ENCODE results near the gene PTTG1. TPM values are rescaled to one million over a fixed set of nuclear protein-coding genes. Genes with fewer than 3 reads are reported as not detected.

Gene PTTG1
- total RNA-seq, 2 experiments from 2014 or later, result 15.1 to 17.6 TPM

GRCh38 chr5:160463227-160463626 is 41.6 kb downstream of the PTTG1 start:
- no peak for ATAC-seq (ENCODE audit: poor library complexity)
- Histone ChIP-seq H3K4me1 (ENCODE audit: insufficient read depth, low read length) (peaks cover 19% of the 10 kb centered on the region), H3K27ac (ENCODE audit: low read depth in 1 of 2, low read length in 2 of 2) (no peak overlapping the region), H3K27me3 (ENCODE audit: control insufficient read depth in 1 of 2, insufficient read depth in 2 of 2, low read length in 2 of 2) (no peaks in the 10 kb centered on the region), H3K36me3 (ENCODE audit: insufficient read depth, low read length) (no peaks in the 10 kb centered on the region), H3K4me3 (ENCODE audit: low read length) (no peak overlapping the region), H3K9me3 (ENCODE audit: control insufficient read depth in 1 of 2, insufficient read depth in 1 of 2, low read length in 2 of 2) (no peaks in the 10 kb centered on the region)
- H3K27me3 Mint-ChIP-seq, result no peaks in the 10 kb centered on the region
- H3K4me1 Mint-ChIP-seq (ENCODE audit: low read depth), result peaks cover 42% of the 10 kb centered on the region
- ChIA-PET POLR2A (interaction anchor here (1.3 kb wide), 1 partner anchor 10 kb away, joined by 7 read pairs; no protein-coding TSS in a partner anchor), CTCF (interaction anchor here (2.0 kb wide), 1 partner anchor 25 kb away, joined by 11 read pairs; no protein-coding TSS in a partner anchor)
- intact Hi-C loops (cut with DNase I, micrococcal nuclease), result no loop called here
- no peak for TF ChIP-seq CTCF (IDR thresholded peaks at IDR 0.05)
- no peaks in the 10 kb centered on the region for H3K36me3 Mint-ChIP-seq (ENCODE audit: low read depth)
- H3K4me3 Mint-ChIP-seq, result no peak overlapping the region
- H3K9me3 Mint-ChIP-seq, result no peaks in the 10 kb centered on the region
- DNase-seq, result no peak
- no peak overlapping the region for H3K27ac Mint-ChIP-seq

GRCh38 chr5:160463740-160464465 is 42.2 kb downstream of the PTTG1 start:
- ATAC-seq (ENCODE audit: poor library complexity) (no peak), DNase-seq (no peak)
- intact Hi-C loops (cut with DNase I, micrococcal nuclease), result no loop called here
- Mint-ChIP-seq H3K4me1 (ENCODE audit: low read depth) (peaks cover 48% of the 10 kb centered on the region), H3K27ac (peak overlapping the region; percentile 88), H3K9me3 (no peaks in the 10 kb centered on the region), H3K27me3 (no peaks in the 10 kb centered on the region), H3K36me3 (ENCODE audit: low read depth) (no peaks in the 10 kb centered on the region), H3K4me3 (no peak overlapping the region)
- ChIA-PET CTCF (interaction anchor here (2.0 kb wide), 1 partner anchor 25 kb away, joined by 11 read pairs; no protein-coding TSS in a partner anchor), POLR2A (interaction anchor here (1.3 kb wide), 1 partner anchor 10 kb away, joined by 7 read pairs; no protein-coding TSS in a partner anchor)
- Histone ChIP-seq H3K4me1 (ENCODE audit: insufficient read depth, low read length) (peaks cover 20% of the 10 kb centered on the region), H3K27me3 (ENCODE audit: control insufficient read depth in 1 of 2, insufficient read depth in 2 of 2, low read length in 2 of 2) (no peaks in the 10 kb centered on the region), H3K36me3 (ENCODE audit: insufficient read depth, low read length) (no peaks in the 10 kb centered on the region), H3K9me3 (ENCODE audit: control insufficient read depth in 1 of 2, insufficient read depth in 1 of 2, low read length in 2 of 2) (no peaks in the 10 kb centered on the region), H3K4me3 (ENCODE audit: low read length) (no peak overlapping the region), H3K27ac (ENCODE audit: low read depth in 1 of 2, low read length in 2 of 2) (no peak overlapping the region)
- TF ChIP-seq CTCF (IDR thresholded peaks at IDR 0.05), result no peak

- Histone ChIP-seq H3K36me3 (ENCODE audit: insufficient read depth, low read length) (no peaks in the 10 kb centered on the region), H3K27me3 (ENCODE audit: control insufficient read depth in 1 of 2, insufficient read depth in 2 of 2, low read length in 2 of 2) (no peaks in the 10 kb centered on the region), H3K27ac (ENCODE audit: low read depth in 1 of 2, low read length in 2 of 2) (no peak overlapping the region), H3K9me3 (ENCODE audit: control insufficient read depth in 1 of 2, insufficient read depth in 1 of 2, low read length in 2 of 2) (no peaks in the 10 kb centered on the region), H3K4me3 (ENCODE audit: low read length) (no peak overlapping the region), H3K4me1 (ENCODE audit: insufficient read depth, low read length) (peaks cover 25% of the 10 kb centered on the region)
- H3K9me3 Mint-ChIP-seq, result no peaks in the 10 kb centered on the region
- no peaks in the 10 kb centered on the region for H3K27me3 Mint-ChIP-seq
- intact Hi-C loops (cut with DNase I, micrococcal nuclease), result no loop called here
- DNase-seq (peak in 1 of 14 experiments; percentile 39), ATAC-seq (ENCODE audit: poor library complexity) (no peak)
- no peak overlapping the region for H3K4me3 Mint-ChIP-seq
- peaks cover 53% of the 10 kb centered on the region for H3K4me1 Mint-ChIP-seq (ENCODE audit: low read depth)
- peak overlapping the region; percentile 88 for H3K27ac Mint-ChIP-seq
- H3K36me3 Mint-ChIP-seq (ENCODE audit: low read depth), result no peaks in the 10 kb centered on the region
- ChIA-PET CTCF (interaction anchor here (2.0 kb wide), 1 partner anchor 26 kb away, joined by 11 read pairs; no protein-coding TSS in a partner anchor), POLR2A (no interaction called here)
- TF ChIP-seq CTCF (IDR thresholded peaks at IDR 0.05), result no peak
Measured at GRCh38 chr5:160464466-160464797, 42.8 kb downstream of the PTTG1 start.

Measured in CD4-positive, alpha-beta T cell (primary cell).